ENCODE data around the gene ABCC10.
"Not testable (repeated sequence)": the region's sequence is repeated elsewhere in the genome, so short reads cannot be mapped to it uniquely, and the experiment has no call there.

The ABCC10 gene

GRCh38 chr6:43496370-43497128, 69.2 kb downstream of the ABCC10 start:
- peak; percentile 44 for DNase-seq (ENCODE audit: low read depth)

DNA sequence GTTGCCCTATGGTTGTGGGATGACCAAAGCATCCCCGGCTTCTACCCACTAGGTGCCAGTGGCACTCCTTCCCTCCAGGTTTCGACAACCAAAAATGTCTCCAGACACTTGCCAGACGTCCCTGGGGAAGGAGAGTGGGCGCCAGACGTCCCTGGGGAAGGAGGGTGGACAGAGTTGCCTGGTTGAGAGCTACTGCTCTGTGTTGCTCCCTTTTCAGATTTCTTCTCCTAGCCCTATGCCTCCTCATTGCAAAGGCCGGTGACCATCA, 69.7 kb downstream of the ABCC10 start:
- no peak for DNase-seq (ENCODE audit: low read depth)

DNA sequence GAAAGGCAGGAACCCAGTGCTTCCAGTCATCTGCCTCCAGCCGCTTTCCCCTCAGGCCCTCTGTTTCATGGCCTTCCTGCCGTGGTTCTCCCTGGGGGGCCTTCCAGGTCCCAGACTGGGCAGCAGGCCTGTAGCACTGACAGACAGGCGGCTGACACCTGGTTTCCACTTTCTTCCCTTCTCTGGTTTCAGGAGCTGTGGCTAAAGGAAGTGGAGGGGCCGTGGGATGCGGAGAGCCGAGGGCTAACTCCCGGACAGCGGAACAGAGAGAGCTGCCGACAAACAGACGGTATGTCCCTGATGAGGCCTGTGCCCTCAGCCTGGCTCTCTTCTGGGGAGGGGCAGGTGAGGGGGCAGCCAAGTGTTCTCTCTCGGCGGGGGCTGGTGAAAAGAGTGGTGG, 70.3 kb downstream of the ABCC10 start:
- no peak for DNase-seq (ENCODE audit: low read depth)

DNA sequence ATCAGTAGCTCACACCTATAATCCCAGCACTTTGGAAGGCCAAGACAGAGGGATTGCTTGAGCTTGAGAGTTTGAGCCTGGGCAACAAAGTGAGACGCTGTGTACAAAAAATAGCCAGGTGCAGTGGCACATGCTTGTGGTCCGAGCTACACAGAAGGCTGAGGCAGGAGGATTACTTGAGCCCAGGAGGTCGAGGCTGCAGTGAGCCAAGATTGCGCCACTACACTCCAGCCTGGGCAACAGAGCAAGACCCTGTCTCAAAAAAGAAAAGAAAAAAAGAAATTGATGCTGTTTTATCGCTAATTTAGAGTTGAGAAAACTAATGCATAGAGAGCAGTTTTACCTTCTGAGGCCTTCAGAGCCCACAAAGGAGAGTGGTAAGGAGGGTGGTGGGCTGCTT, 71.0 kb downstream of the ABCC10 start:
- DNase-seq (ENCODE audit: low read depth): not testable (repeated sequence)

- no peak for DNase-seq (ENCODE audit: low read depth)
Observed at GRCh38 chr6:43499028-43499815, 71.9 kb downstream of the ABCC10 start.
